MM.1S (cell line): ENCODE results near the gene GH2.
"Not testable (repeated sequence)": the region's sequence is repeated elsewhere in the genome, so short reads cannot be mapped to it uniquely, and the experiment has no call there.

ENCODE experiments used
- DNase-seq: peaks from one replicate; pipeline ENCODE4 v3.0.0-alpha.2; 2015
- H2AFZ ChIP-seq: fragments of 300-600 bp; sonication (generic); 2 replicates; pipeline ENCODE4 v1.6.0; 2016; ENCODE audit warnings: antibody characterized with exemption, low read length
- H3F3A ChIP-seq: fragments of 300-600 bp; sonication (generic); 2 replicates; pipeline ENCODE4 v1.6.1; 2016; ENCODE audit warnings: mild to moderate bottlenecking, antibody characterized with exemption, low read length, moderate library complexity, mixed read lengths; ENCODE audit not compliant: insufficient read depth
- H3K27ac ChIP-seq: fragments of 300-600 bp; sonication (generic); 2 replicates; pipeline ENCODE4 v1.5.1; 2016; ENCODE audit warnings: mild to moderate bottlenecking, low read length
- H3K27me3 ChIP-seq: fragments of 300-600 bp; sonication (generic); replicated peaks from 2 replicates; pipeline ENCODE4 v1.6.0; 2016; ENCODE audit warnings: low read length; ENCODE audit not compliant: insufficient read depth
- H3K36me3 ChIP-seq: fragments of 300-600 bp; sonication (generic); replicated peaks from 2 replicates; pipeline ENCODE4 v1.6.1; 2016; ENCODE audit warnings: mild to moderate bottlenecking, low read length, mixed read lengths; ENCODE audit not compliant: insufficient read depth
- H3K4me1 ChIP-seq: fragments of 300-600 bp; sonication (generic); 2 replicates; pipeline ENCODE4 v1.6.1; 2016; ENCODE audit warnings: low read length, mixed read lengths
- H3K4me2 ChIP-seq: fragments of 300-600 bp; sonication (generic); 2 replicates; pipeline ENCODE4 v1.6.0; 2016; ENCODE audit warnings: low read depth, low read length
- H3K4me3 ChIP-seq: fragments of 300-600 bp; sonication (generic); 2 replicates; pipeline ENCODE4 v1.5.1; 2016; ENCODE audit warnings: low read length, mixed read lengths
- H3K79me2 ChIP-seq: fragments of 300-600 bp; sonication (generic); 2 replicates; pipeline ENCODE4 v1.6.1; 2016; ENCODE audit warnings: mixed run types, low read length, mixed read lengths
- H3K9ac ChIP-seq: fragments of 300-600 bp; sonication (generic); 2 replicates; pipeline ENCODE4 v1.6.1; 2016; ENCODE audit warnings: low read length, mixed read lengths
- H3K9me2 ChIP-seq: fragments of 300-600 bp; sonication (generic); replicated peaks from 2 replicates; pipeline ENCODE4 v1.6.1; 2016; ENCODE audit warnings: mild to moderate bottlenecking, low read length, mixed read lengths; ENCODE audit not compliant: insufficient read depth
- H3K9me3 ChIP-seq: fragments of 300-600 bp; sonication (generic); replicated peaks from 2 replicates; pipeline ENCODE4 v1.6.1; 2016; ENCODE audit warnings: mild to moderate bottlenecking, low read length, mixed read lengths; ENCODE audit not compliant: insufficient read depth
- H4K20me1 ChIP-seq: fragments of 300-600 bp; sonication (generic); 2 replicates; pipeline ENCODE4 v1.6.1; 2016; ENCODE audit warnings: mild to moderate bottlenecking, low read length, moderate library complexity, mixed read lengths; ENCODE audit not compliant: insufficient read depth
- CTCF ChIP-seq: fragments of 300-600 bp; sonication (generic); IDR thresholded peaks from 2 replicates; pipeline ENCODE4 v1.5.1; 2016; ENCODE audit warnings: antibody characterized with exemption, low read length, mixed read lengths
- EZH2 ChIP-seq: fragments of 300-600 bp; sonication (generic); optimal IDR thresholded peaks from 2 replicates; pipeline ENCODE3; 2017; ENCODE audit warnings: low read depth, mild to moderate bottlenecking, antibody characterized with exemption, low read length, mixed read lengths
- EZH2phosphoT487 ChIP-seq: fragments of 300-600 bp; sonication (generic); IDR thresholded peaks from 2 replicates; pipeline ENCODE4 v1.6.1; 2018; ENCODE audit warnings: antibody characterized with exemption, low read length

GH2 gene

DNA sequence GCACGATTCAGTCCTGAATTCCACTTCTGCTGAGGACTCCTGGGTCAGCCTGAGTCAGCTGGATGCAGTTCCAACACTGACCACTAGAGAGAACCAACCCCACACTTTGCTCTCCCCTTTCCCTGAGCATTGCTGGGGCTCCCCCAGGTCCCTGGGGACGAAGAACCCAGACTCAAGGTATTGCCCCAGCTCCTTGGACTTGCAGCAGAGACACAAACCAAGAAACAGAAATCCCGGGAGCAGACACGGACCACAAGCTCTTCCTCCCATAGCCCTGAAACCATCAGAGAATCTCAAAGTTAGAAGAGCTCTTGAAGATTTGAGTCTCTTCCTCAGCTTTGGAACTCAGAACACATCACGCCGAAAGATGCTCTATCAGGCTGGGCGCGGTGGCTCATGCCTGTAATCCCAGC is 37.6 kb upstream of the GH2 start:
- H3K27me3 ChIP-seq, result no peaks in the 10 kb centered on the region; the same call in 1 of the 2 replicates
- H3K4me1 ChIP-seq, result no peaks in the 10 kb centered on the region
- H3K4me3 ChIP-seq, result no peak overlapping the region
- no peaks in the 10 kb centered on the region for H3K9me3 ChIP-seq
- no peak overlapping the region for H3K4me2 ChIP-seq
- no peaks in the 10 kb centered on the region for H4K20me1 ChIP-seq
- no peaks in the 10 kb centered on the region for H3K79me2 ChIP-seq
- no peaks in the 10 kb centered on the region for H3K36me3 ChIP-seq
- H3F3A ChIP-seq, result no peaks in the 10 kb centered on the region
- DNase-seq, result peak; percentile 67
- H3K27ac ChIP-seq, result no peak overlapping the region
- TF ChIP-seq CTCF, result peak; percentile 88
- no peak for TF ChIP-seq EZH2phosphoT487
- no peaks in the 10 kb centered on the region for H3K9me2 ChIP-seq
- H2AFZ ChIP-seq, result peak overlapping the region; percentile 42; the same call in 1 of the 2 replicates
- no peak overlapping the region for H3K9ac ChIP-seq

GRCh38 chr17:63918789-63919305 is 37.1 kb upstream of the GH2 start, which contains the start of gene GH1:
TSS of gene GH1 (minus strand) at chr17:63918839. CDS start at chr17:63918776, 63 bp downstream.
- not testable (repeated sequence) for H3F3A ChIP-seq, H3K9me2 ChIP-seq, H3K27ac ChIP-seq, H3K4me3 ChIP-seq, H3K4me2 ChIP-seq, DNase-seq, H3K9me3 ChIP-seq, H3K27me3 ChIP-seq, H3K4me1 ChIP-seq, H3K79me2 ChIP-seq, H4K20me1 ChIP-seq, H3K36me3 ChIP-seq, H3K9ac ChIP-seq
- peak within 1 kb of the TSS; percentile 42; the same call in 1 of the 2 replicates for H2AFZ ChIP-seq

DNA sequence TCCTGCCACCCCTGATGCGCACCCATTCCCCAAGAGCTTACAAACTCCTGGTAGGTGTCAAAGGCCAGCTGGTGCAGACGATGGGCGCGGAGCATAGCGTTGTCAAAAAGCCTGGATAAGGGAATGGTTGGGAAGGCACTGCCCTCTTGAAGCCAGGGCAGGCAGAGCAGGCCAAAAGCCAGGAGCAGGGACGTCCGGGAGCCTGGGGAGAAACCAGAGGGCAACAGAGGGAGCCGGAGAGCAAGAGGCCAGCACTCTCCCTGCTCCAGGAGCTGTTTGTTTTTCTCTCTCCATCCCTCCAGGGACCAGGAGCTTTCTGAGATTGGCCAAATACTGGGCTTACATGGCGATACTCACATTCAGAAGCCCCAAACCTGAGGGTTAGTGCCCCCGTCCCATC is 36.6 kb upstream of the GH2 start:
- no peaks in the 10 kb centered on the region for H3F3A ChIP-seq
- no peak overlapping the region for H3K9ac ChIP-seq
- no peaks in the 10 kb centered on the region; the same call in 1 of the 2 replicates for H3K27me3 ChIP-seq
- no peak overlapping the region for H3K27ac ChIP-seq
- H3K4me3 ChIP-seq, result no peak overlapping the region
- no peak overlapping the region for H3K4me2 ChIP-seq
- H3K9me2 ChIP-seq, result no peaks in the 10 kb centered on the region
- no peaks in the 10 kb centered on the region for H3K36me3 ChIP-seq
- no peaks in the 10 kb centered on the region for H4K20me1 ChIP-seq
- no peak for DNase-seq
- H3K9me3 ChIP-seq, result no peaks in the 10 kb centered on the region
- H2AFZ ChIP-seq, result no peak overlapping the region
- H3K79me2 ChIP-seq, result no peaks in the 10 kb centered on the region
- no peaks in the 10 kb centered on the region for H3K4me1 ChIP-seq
- TF ChIP-seq EZH2phosphoT487, result no peak
- TF ChIP-seq CTCF, result no peak
- TF ChIP-seq EZH2, result no peak

- H3K9ac ChIP-seq, result no peak overlapping the region
- TF ChIP-seq EZH2, result no peak
- TF ChIP-seq EZH2phosphoT487, result no peak
- H3K4me2 ChIP-seq, result no peak overlapping the region
- DNase-seq, result no peak
- H3K27ac ChIP-seq, result no peak overlapping the region
- H3F3A ChIP-seq, result no peaks in the 10 kb centered on the region
- H2AFZ ChIP-seq, result no peak overlapping the region
- H3K4me1 ChIP-seq, result no peaks in the 10 kb centered on the region
- no peaks in the 10 kb centered on the region for H3K9me2 ChIP-seq
- H3K4me3 ChIP-seq, result no peak overlapping the region
- H4K20me1 ChIP-seq, result no peaks in the 10 kb centered on the region
- no peaks in the 10 kb centered on the region for H3K79me2 ChIP-seq
- no peaks in the 10 kb centered on the region; the same call in 1 of the 2 replicates for H3K27me3 ChIP-seq
- H3K36me3 ChIP-seq, result no peaks in the 10 kb centered on the region
- no peaks in the 10 kb centered on the region for H3K9me3 ChIP-seq
These were observed 35.9 kb upstream of the GH2 start for GRCh38 chr17:63917646-63918045.

- not testable (repeated sequence) for H3K36me3 ChIP-seq, H3K9me2 ChIP-seq, H3K27ac ChIP-seq, H3K79me2 ChIP-seq, DNase-seq, H3K9me3 ChIP-seq, H2AFZ ChIP-seq, H3K4me1 ChIP-seq, H3K27me3 ChIP-seq, H3K4me3 ChIP-seq, H4K20me1 ChIP-seq, H3K9ac ChIP-seq, H3F3A ChIP-seq, H3K4me2 ChIP-seq
These were observed 35.5 kb upstream of the GH2 start for GRCh38 chr17:63917206-63917605.
